Measurements from ENCODE around the gene VAMP8.

Gene VAMP8

DNA sequence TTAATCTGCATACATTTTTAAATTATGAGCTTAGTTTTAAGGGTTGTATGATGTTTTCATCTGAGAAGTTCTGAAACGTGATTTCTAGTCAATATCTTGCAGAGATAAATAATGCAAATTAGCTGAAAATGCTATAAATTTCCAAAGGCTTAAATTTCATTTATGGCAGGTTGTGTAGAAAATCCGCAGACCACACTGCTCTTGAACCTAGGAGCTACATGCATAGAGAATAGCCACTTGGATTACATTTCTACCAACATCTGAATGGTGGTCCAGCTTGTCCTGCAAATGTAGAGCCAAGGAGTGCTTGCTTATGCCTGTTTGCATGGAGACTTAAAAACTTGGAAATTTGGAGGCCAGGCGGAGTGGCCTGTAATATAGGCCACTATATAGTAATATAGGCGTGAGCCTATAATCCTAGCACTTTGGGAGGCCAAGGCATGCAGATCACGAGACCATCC lies 31.6 kb upstream of the VAMP8 start:
- Histone ChIP-seq H3K36me3 (ENCODE audit: insufficient read depth, low read length) (peaks cover 69% of the 10 kb centered on the region), H3K79me2 (ENCODE audit: insufficient read depth, low read length) (peaks cover 25% of the 10 kb centered on the region), H3K4me2 (ENCODE audit: insufficient read depth, low read length) (no peak overlapping the region), H2AFZ (ENCODE audit: low read depth, low read length) (no peak overlapping the region), H3K9me3 (ENCODE audit: insufficient read depth, low read length, severe bottlenecking) (no peaks in the 10 kb centered on the region), H3K4me1 (ENCODE audit: insufficient read depth, low read length) (peaks cover 22% of the 10 kb centered on the region), H3K27ac (ENCODE audit: low read length) (no peak overlapping the region), H3K4me3 (ENCODE audit: low read depth in 1 of 2, low read length in 2 of 2) (no peak overlapping the region), H3K9ac (ENCODE audit: low read depth, low read length) (no peak overlapping the region), H3K27me3 (ENCODE audit: insufficient read depth, low read length, poor library complexity) (no peaks in the 10 kb centered on the region), H4K20me1 (ENCODE audit: insufficient read depth, low read length) (peaks cover 40% of the 10 kb centered on the region)
- ATAC-seq (ENCODE audit: insufficient read depth, low read depth): peak; percentile 39
- TF ChIP-seq EZH2 (IDR thresholded peaks at IDR 0.05; ENCODE audit: borderline replicate concordance, low read depth, low read length, severe bottlenecking): no peak
- DNase-seq: no peak

- DNase-seq (peak; percentile 28), ATAC-seq (ENCODE audit: insufficient read depth, low read depth) (peak; percentile 6; the same call in 2 of the 3 replicates)
- Histone ChIP-seq H3K79me2 (ENCODE audit: insufficient read depth, low read length) (peaks cover 12% of the 10 kb centered on the region), H4K20me1 (ENCODE audit: insufficient read depth, low read length) (peaks cover 25% of the 10 kb centered on the region), H3K27ac (ENCODE audit: low read length) (no peak overlapping the region), H3K4me1 (ENCODE audit: insufficient read depth, low read length) (peaks cover 7% of the 10 kb centered on the region), H2AFZ (ENCODE audit: low read depth, low read length) (no peak overlapping the region), H3K4me2 (ENCODE audit: insufficient read depth, low read length) (no peak overlapping the region), H3K9me3 (ENCODE audit: insufficient read depth, low read length, severe bottlenecking) (no peaks in the 10 kb centered on the region), H3K27me3 (ENCODE audit: insufficient read depth, low read length, poor library complexity) (no peaks in the 10 kb centered on the region), H3K9ac (ENCODE audit: low read depth, low read length) (no peak overlapping the region), H3K4me3 (ENCODE audit: low read depth in 1 of 2, low read length in 2 of 2) (no peak overlapping the region), H3K36me3 (ENCODE audit: insufficient read depth, low read length) (peaks cover 69% of the 10 kb centered on the region)
- TF ChIP-seq EZH2 (IDR thresholded peaks at IDR 0.05; ENCODE audit: borderline replicate concordance, low read depth, low read length, severe bottlenecking): no peak
- TF ChIP-seq CTCF (IDR thresholded peaks at IDR 0.05; ENCODE audit: borderline replicate concordance, extremely low read depth, low read length, poor library complexity, severe bottlenecking): no peak
Observed at GRCh38 chr2:85547089-85547858, 30.1 kb upstream of the VAMP8 start.

GRCh38 chr2:85547859-85548607 lies 29.4 kb upstream of the VAMP8 start:
- Histone ChIP-seq H3K27ac (ENCODE audit: low read length) (no peak overlapping the region), H3K27me3 (ENCODE audit: insufficient read depth, low read length, poor library complexity) (no peaks in the 10 kb centered on the region), H3K4me3 (ENCODE audit: low read depth in 1 of 2, low read length in 2 of 2) (no peak overlapping the region), H3K9ac (ENCODE audit: low read depth, low read length) (no peak overlapping the region), H3K79me2 (ENCODE audit: insufficient read depth, low read length) (peaks cover 4% of the 10 kb centered on the region), H3K4me2 (ENCODE audit: insufficient read depth, low read length) (no peak overlapping the region), H2AFZ (ENCODE audit: low read depth, low read length) (no peak overlapping the region), H3K36me3 (ENCODE audit: insufficient read depth, low read length) (peaks cover 69% of the 10 kb centered on the region), H3K9me3 (ENCODE audit: insufficient read depth, low read length, severe bottlenecking) (no peaks in the 10 kb centered on the region), H3K4me1 (ENCODE audit: insufficient read depth, low read length) (no peaks in the 10 kb centered on the region), H4K20me1 (ENCODE audit: insufficient read depth, low read length) (peaks cover 18% of the 10 kb centered on the region; the same call in 1 of the 2 replicates)
- no peak for TF ChIP-seq EZH2 (IDR thresholded peaks at IDR 0.05; ENCODE audit: borderline replicate concordance, low read depth, low read length, severe bottlenecking)
- TF ChIP-seq CTCF (IDR thresholded peaks at IDR 0.05; ENCODE audit: borderline replicate concordance, extremely low read depth, low read length, poor library complexity, severe bottlenecking): no peak
- DNase-seq: no peak
- no peak for ATAC-seq (ENCODE audit: insufficient read depth, low read depth)

DNA sequence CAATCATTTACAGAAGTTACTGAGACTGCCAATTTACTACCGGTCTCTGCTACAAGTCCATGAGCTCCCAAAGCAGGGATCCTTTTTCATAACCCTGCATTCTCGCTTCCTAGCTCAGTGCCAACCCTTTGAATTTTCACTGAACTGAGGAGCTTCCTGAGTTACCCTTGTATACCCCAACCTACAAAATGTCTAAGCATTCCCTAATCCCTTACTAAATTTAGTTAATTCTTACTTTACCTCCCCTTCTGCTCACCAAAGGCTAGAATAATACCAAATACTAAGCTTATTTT lies 28.8 kb upstream of the VAMP8 start:
- Histone ChIP-seq H3K36me3 (ENCODE audit: insufficient read depth, low read length) (peaks cover 67% of the 10 kb centered on the region), H3K9ac (ENCODE audit: low read depth, low read length) (no peak overlapping the region), H3K4me2 (ENCODE audit: insufficient read depth, low read length) (no peak overlapping the region), H3K27ac (ENCODE audit: low read length) (no peak overlapping the region), H4K20me1 (ENCODE audit: insufficient read depth, low read length) (peaks cover 15% of the 10 kb centered on the region; the same call in 1 of the 2 replicates), H2AFZ (ENCODE audit: low read depth, low read length) (no peak overlapping the region), H3K4me1 (ENCODE audit: insufficient read depth, low read length) (no peaks in the 10 kb centered on the region), H3K4me3 (ENCODE audit: low read depth in 1 of 2, low read length in 2 of 2) (no peak overlapping the region), H3K27me3 (ENCODE audit: insufficient read depth, low read length, poor library complexity) (no peaks in the 10 kb centered on the region), H3K79me2 (ENCODE audit: insufficient read depth, low read length) (peaks cover 2% of the 10 kb centered on the region; the same call in 1 of the 2 replicates), H3K9me3 (ENCODE audit: insufficient read depth, low read length, severe bottlenecking) (no peaks in the 10 kb centered on the region)
- TF ChIP-seq CTCF (IDR thresholded peaks at IDR 0.05; ENCODE audit: borderline replicate concordance, extremely low read depth, low read length, poor library complexity, severe bottlenecking): no peak
- TF ChIP-seq EZH2 (IDR thresholded peaks at IDR 0.05; ENCODE audit: borderline replicate concordance, low read depth, low read length, severe bottlenecking): no peak
- DNase-seq (no peak), ATAC-seq (ENCODE audit: insufficient read depth, low read depth) (no peak)
